Kidney (tissue), 14 donors: ENCODE data around the gene ZNF362. TPM values are rescaled to one million over a fixed set of nuclear protein-coding genes. Genes with fewer than 3 reads are reported as not detected.
A peak's percentile ranks its signal among the peaks of the same experiment; 100 is the strongest.

Source experiments
- DNase-seq, 5 donors: peaks; one replicate each; pipeline ENCODE4 v3.0.0-alpha.2; 2013 to 2020
- FAIRE-seq: peaks from 2 replicates; lab custom pipeline; 2012; peaks lifted over from hg19 to GRCh38; lab: Jason Lieb, UNC
- H3K27ac ChIP-seq, 2 donors: one replicate each; pipeline ENCODE4 v1.7.0; 2013; ENCODE audit warnings: low read depth in 2 of 2, low read length in 2 of 2, inconsistent platforms in 1 of 2
- H3K27me3 ChIP-seq: one replicate; pipeline ENCODE4 v1.7.1; 2013; ENCODE audit warnings: low read length, inconsistent platforms; ENCODE audit not compliant: control insufficient read depth, insufficient read depth
- H3K36me3 ChIP-seq, 3 donors: one replicate each; pipeline versions ENCODE4 v1.7.0 to v1.7.1; 2013; ENCODE audit warnings: low read length in 3 of 3, control low read depth in 1 of 3, inconsistent platforms in 1 of 3; ENCODE audit not compliant: insufficient read depth in 3 of 3, control insufficient read depth in 2 of 3
- H3K4me1 ChIP-seq, 3 donors: one replicate each; pipeline versions ENCODE4 v1.7.0 to v1.7.1; 2013; ENCODE audit warnings: low read length in 3 of 3, inconsistent platforms in 1 of 3, low read depth in 1 of 3; ENCODE audit not compliant: control insufficient read depth in 2 of 3, insufficient read depth in 2 of 3
- H3K4me3 ChIP-seq, 3 donors: one replicate each; pipeline versions ENCODE4 v1.7.0 to v1.8.1; 2013; ENCODE audit warnings: low read length in 3 of 3, control low read depth in 1 of 3, inconsistent platforms in 1 of 3
- H3K9ac ChIP-seq, 3 donors: one replicate each; pipeline versions ENCODE4 v1.7.0 to v1.7.1; 2013; ENCODE audit warnings: low read length in 3 of 3, control low read depth in 1 of 3, inconsistent platforms in 1 of 3
- H3K9me3 ChIP-seq, 3 donors: one replicate each; pipeline versions ENCODE4 v1.7.0 to v1.7.1; 2013; ENCODE audit warnings: low read length in 3 of 3, control low read depth in 1 of 3, inconsistent platforms in 1 of 3; ENCODE audit not compliant: control insufficient read depth in 2 of 3, insufficient read depth in 1 of 3
- intact Hi-C: fragments of 100-400 bp; cut with DNase I; formaldehyde crosslinking; loops from one replicate; pipeline ENCODE4 v1.11.1; 2022
- polyA plus RNA-seq: library from polyadenylated mRNA; stranded (reverse); fragments of 350-450 nt; fragmentation: Illumina TruSeq; extraction: RNeasy Lipid Tissue Mini Kit (QIAGEN cat#74804); gene quantifications from one replicate; pipeline ENCODE4 v1.2.3, GENCODE V29; 2014; ENCODE audit warnings: low read depth, low replicate concordance; ENCODE audit not compliant: insufficient read depth
- total RNA-seq: library from RNA; stranded (reverse); fragmentation: NEBNext Ultra II Directional; extraction: Animal tissue kit (Norgen Biotek cat#: 25700); gene quantifications from one replicate; pipeline ENCODE4 v1.2.1, GENCODE V29; 2021
- TF ChIP-seq, protein P1 (sequence below): IDR thresholded peaks from 3 replicates; pipeline ENCODE4 v1.5.1; 2012; ENCODE audit warnings: mild to moderate bottlenecking, moderate library complexity, borderline replicate concordance; ENCODE audit not compliant: insufficient read depth; ENCODE audit errors: extremely low read depth
- donor health status: control.
- donor health status: control.
- donor health status: control.
- donor health status: control.
- donor health status: control.
- donor health status: DM: yes; HTN: yes; CAD: no.
- donor health status: Normal renal cell carcinoma (clear cell type).

ZNF362 gene
- total and polyA plus RNA-seq, 2 donors from 2014 or later = 17.4 to 36.9 TPM

DNA sequence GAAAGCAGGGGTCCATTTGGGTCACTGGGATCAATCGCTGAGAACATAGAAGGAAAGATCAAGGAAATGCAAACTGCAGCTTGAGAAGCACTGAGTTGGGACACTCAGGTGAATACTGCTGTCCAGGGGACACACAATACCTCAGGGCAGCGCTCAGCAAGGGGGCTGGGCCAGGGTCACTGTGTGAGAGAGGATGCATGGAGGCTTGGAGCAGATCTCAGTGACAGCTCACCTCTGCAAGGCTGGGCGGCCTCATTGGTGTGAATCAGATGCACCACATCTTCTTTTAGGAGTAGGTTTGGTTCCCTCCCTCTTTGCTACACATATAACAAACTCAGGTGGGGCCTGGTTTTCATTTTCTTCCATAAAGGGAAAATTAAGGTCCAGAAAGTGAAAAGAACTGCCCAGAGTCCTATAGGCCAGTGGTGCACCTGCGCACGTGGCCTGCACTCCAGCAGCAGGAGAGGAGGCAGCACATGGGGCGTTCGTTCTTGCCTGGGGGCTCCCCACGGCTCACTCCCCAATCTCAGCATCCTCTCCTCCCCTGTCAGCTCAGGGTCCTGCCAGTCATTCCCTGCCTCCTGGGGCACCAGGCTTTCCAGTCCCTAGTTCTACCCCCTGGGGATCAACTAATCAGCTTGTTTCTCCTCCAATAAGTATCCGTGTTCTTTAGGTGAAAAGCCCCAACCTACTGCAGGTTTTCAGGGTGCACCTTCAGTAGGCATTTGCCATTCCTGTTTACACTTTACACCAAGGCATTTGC, 63.1 kb downstream of the ZNF362 start:
- peak in 1 of 5 donors; percentile 43 for DNase-seq
- Histone ChIP-seq H3K4me1 (peaks cover 0 to 15% (median 7%) of the 10 kb centered on the region in 3 donors), H3K27me3 (no peaks in the 10 kb centered on the region), H3K9ac (no peak overlapping the region), H3K9me3 (no peaks in the 10 kb centered on the region), H3K4me3 (no peak overlapping the region), H3K27ac (no peak overlapping the region), H3K36me3 (peaks cover 2 to 10% (median 6%) of the 10 kb centered on the region in 3 donors)
- intact Hi-C loops = no loop called here
- TF ChIP-seq, protein P1, sequence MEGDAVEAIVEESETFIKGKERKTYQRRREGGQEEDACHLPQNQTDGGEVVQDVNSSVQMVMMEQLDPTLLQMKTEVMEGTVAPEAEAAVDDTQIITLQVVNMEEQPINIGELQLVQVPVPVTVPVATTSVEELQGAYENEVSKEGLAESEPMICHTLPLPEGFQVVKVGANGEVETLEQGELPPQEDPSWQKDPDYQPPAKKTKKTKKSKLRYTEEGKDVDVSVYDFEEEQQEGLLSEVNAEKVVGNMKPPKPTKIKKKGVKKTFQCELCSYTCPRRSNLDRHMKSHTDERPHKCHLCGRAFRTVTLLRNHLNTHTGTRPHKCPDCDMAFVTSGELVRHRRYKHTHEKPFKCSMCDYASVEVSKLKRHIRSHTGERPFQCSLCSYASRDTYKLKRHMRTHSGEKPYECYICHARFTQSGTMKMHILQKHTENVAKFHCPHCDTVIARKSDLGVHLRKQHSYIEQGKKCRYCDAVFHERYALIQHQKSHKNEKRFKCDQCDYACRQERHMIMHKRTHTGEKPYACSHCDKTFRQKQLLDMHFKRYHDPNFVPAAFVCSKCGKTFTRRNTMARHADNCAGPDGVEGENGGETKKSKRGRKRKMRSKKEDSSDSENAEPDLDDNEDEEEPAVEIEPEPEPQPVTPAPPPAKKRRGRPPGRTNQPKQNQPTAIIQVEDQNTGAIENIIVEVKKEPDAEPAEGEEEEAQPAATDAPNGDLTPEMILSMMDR = no peak
- no peak for FAIRE-seq

DNA sequence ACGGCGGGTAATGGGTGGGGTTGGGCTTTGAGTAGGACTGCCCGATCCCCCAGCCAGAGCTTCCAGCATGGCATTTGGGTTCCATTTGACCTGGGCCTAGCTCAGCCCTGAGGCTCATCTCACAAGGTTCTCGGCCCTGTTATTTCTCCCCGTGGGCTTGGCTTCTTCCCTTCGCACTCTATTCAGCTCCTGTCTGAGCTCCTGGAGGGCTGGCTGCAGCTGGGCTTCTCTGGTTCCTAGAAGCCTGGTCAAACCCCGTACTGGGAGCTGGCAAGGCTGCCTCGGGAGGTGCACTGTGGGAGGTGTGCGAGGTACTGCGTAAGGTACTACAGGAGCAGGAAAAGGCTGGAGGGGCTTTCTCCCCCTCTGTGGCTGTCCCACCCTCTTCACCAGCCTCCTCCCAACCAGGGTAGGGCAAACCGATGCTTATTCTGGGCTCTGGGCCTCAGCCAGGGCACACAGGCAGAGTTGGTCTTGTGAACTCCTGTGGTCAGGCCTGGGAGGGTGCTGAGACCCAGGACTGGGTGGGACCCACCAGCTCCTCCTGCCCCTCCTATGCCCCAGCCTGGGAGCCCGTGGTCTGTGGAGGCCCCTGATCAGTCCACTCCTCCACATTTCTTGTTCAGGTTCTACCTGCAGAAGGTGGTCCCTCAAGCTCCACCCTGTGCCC, 63.8 kb downstream of the ZNF362 start:
- no peaks in the 10 kb centered on the region for H3K27me3 ChIP-seq
- FAIRE-seq (no peak), DNase-seq (peak in 1 of 5 donors; percentile 63)
- no peak overlapping the region for H3K9ac ChIP-seq
- peaks cover 0 to 16% (median 7%) of the 10 kb centered on the region in 3 donors for H3K4me1 ChIP-seq
- H3K27ac ChIP-seq = peak overlapping the region in 1 of 2 donors; percentile 29
- H3K36me3 ChIP-seq = peaks cover 2 to 17% (median 13%) of the 10 kb centered on the region in 3 donors
- TF ChIP-seq, protein P1 = no peak
- no peak overlapping the region for H3K4me3 ChIP-seq
- no peaks in the 10 kb centered on the region for H3K9me3 ChIP-seq
- intact Hi-C loops = no loop called here

DNA sequence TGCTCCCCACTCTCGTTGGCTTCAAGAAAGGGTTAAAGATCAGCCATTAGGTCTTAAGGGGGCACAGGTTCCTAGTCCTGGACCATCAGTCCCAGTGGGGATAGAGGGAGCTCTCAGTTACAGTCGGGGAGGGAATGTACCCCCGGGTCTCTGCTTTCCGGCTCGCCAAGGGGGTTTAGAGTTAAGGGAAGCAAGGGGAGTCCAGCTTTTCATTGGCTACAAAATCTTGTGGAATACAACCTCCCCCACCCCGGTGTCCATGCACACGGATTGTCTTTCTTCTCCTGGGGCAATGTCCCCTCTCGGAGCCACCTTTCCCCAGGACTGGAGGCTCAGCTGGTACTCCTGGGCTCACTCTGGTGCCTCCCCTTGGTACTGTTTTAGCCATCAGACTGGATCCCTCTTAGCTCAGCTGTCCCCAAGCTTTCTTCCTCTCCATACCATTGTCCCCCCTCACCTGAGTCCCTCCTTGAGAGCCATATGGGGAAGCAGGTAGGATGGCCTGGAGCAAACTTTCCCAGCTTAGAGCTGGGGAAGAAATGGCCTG, 64.4 kb downstream of the ZNF362 start, which contains the start of gene A3GALT2:
Gene A3GALT2 (minus strand): TSS at position 480 of the 547 bp plus-strand sequence. CDS start 0 bp downstream, at position 480.
- Histone ChIP-seq H3K27me3 (no peaks in the 10 kb centered on the region), H3K9ac (peak within 1 kb of the TSS in 1 of 3 donors; percentile 27), H3K4me1 (peaks cover 0 to 19% (median 7%) of the 10 kb centered on the region in 3 donors), H3K27ac (peak within 1 kb of the TSS in 1 of 2 donors; percentile 29), H3K9me3 (no peaks in the 10 kb centered on the region), H3K36me3 (peaks cover 8 to 22% (median 19%) of the 10 kb centered on the region in 3 donors), H3K4me3 (no peak within 1 kb of the TSS)
- intact Hi-C loops = no loop called here
- TF ChIP-seq, protein P1 = no peak
- no peak for FAIRE-seq
- DNase-seq = no peak
